VCaP (cell line): Measurements from ENCODE around the gene RABGAP1L.

Experiments used
- H3K27ac ChIP-seq: fragments of 450-650 bp; 2 replicates; pipeline ENCODE4 v1.5.1; 2017
- TF ChIP-seq, protein P1 (sequence below): fragments of 450-650 bp; conservative IDR thresholded peaks from 2 replicates; pipeline ENCODE4 v1.5.1; 2017; ENCODE audit warnings: mild to moderate bottlenecking, moderate library complexity

RABGAP1L gene

DNA sequence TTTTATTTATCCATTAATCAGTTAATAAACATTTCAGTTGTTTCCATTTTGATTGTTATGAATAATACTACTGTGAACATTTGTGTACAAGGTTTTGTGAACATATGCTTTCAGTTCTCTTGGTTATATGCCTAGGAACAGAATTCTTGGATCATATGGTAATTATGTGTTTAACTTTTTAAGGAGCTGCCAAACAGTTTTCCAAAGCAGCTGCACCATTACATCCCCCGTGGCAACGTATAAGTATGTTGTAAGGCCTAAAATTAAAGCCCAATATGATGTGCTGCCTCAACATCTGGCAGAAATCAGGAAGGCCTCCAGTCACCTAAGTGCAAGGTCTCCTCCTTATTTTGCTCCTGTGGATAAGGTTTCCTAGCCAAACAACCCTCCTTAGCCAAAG, 604.9 kb downstream of the RABGAP1L start:
- no peak overlapping the region for H3K27ac ChIP-seq
- TF ChIP-seq, protein P1, sequence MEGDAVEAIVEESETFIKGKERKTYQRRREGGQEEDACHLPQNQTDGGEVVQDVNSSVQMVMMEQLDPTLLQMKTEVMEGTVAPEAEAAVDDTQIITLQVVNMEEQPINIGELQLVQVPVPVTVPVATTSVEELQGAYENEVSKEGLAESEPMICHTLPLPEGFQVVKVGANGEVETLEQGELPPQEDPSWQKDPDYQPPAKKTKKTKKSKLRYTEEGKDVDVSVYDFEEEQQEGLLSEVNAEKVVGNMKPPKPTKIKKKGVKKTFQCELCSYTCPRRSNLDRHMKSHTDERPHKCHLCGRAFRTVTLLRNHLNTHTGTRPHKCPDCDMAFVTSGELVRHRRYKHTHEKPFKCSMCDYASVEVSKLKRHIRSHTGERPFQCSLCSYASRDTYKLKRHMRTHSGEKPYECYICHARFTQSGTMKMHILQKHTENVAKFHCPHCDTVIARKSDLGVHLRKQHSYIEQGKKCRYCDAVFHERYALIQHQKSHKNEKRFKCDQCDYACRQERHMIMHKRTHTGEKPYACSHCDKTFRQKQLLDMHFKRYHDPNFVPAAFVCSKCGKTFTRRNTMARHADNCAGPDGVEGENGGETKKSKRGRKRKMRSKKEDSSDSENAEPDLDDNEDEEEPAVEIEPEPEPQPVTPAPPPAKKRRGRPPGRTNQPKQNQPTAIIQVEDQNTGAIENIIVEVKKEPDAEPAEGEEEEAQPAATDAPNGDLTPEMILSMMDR: no peak

DNA sequence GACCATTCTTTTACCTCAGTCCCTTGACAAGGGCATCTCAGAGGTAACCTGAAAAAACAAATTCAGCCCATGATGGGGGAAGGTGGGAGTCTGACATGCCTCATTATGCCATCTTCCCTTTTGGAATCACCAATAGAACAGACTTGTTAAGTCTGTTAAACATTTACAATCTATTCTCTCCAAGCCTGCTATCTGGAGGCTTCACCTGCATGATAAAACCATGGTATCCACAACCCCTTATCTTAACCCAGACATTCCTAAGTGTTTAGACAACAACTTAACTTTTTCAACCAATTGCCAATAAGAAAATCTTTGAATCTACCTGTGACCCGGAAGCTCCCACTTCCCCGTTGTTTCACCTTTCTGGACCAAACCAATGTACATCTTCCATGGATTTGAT, 607.4 kb downstream of the RABGAP1L start:
- TF ChIP-seq, protein P1: no peak
- H3K27ac ChIP-seq: no peak overlapping the region

DNA sequence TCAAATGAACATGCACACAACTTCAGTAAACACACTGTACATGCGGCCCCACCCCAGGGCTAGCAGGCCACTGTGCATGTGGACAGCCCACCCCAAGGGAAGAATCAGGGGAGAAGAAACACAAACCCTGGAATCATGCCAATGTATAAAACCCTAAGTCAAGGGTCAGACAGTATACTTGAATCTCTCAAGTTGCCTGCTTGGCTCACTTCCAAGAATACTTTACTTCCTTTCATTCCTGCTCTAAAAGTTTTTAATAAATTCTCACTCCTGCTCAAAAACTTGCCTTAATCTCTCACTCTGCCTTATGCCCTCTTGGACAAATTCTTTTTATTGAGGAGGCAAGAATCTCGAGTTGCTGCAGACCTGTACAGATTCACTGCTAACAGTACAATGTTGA, 609.2 kb downstream of the RABGAP1L start:
- H3K27ac ChIP-seq: no peak overlapping the region
- TF ChIP-seq, protein P1: no peak

DNA sequence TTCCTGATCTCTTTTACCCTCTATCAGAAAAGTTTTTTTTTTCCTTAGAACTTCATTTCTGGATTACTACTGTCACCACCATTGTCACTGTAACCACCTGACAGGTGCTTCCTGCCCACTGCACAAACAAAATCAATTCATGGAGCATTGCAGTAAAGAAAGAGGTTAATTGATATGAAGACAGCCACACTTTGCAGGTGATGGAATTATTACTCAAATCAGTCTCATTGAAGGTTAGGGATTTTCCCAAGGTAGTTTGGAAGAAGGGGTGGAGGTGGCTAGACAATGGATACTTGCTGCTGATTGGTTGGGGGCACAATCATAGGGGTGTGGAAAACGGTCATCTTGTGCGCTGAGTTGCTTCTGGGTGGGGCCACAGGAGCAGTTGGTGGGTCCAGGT, 609.6 kb downstream of the RABGAP1L start:
- no peak overlapping the region for H3K27ac ChIP-seq

DNA sequence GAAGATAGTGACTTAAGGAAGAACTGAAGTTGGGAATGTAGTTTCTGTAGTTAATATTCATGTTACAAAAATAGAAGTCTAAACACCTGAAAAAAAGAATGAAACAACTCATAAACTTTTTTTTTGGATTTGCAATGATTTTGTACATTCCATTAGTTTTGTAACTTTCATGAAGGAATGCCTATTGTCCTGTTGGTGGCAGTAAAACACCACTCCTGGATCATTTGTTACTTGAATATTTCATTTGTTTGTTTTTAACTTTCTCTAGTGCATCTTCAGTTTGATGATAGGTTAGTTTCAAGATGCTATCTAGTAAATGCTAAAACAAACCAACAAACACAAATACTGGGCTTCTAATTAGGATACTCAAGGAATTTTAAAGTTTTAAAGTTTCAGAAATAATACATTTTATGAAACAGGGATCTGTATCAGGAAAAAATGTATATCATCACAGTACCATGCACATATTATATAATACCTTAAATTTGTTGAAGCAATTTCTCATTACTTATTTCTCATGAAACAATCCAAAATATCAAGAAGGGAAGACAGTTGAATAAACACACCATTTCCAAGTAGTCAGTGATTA, 610.7 kb downstream of the RABGAP1L start:
- no peak overlapping the region for H3K27ac ChIP-seq
- TF ChIP-seq, protein P1: peak; percentile 91

More for the DNA sequence above, 609.6 kb downstream of the RABGAP1L start:
- TF ChIP-seq, protein P1: no peak

DNA sequence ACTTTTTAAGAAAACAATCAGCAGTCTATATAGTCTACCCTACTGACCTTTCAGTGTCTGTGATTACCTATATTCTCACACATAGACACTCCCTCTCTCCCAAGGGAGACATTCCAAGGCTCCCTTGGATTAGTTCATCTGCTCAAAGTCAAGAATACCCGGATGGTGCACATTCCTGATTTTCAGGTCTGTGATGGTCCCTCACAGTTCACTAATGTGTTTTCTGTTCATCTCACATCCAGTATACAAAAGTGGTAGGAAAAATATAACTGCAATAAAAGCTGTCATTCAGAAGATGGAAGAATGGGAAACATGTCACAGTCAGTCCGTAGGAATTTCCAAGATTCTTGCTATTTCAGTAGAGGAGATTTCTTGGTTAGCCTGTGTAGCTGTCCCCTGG, 616.3 kb downstream of the RABGAP1L start:
- TF ChIP-seq, protein P1: no peak
- no peak overlapping the region for H3K27ac ChIP-seq

DNA sequence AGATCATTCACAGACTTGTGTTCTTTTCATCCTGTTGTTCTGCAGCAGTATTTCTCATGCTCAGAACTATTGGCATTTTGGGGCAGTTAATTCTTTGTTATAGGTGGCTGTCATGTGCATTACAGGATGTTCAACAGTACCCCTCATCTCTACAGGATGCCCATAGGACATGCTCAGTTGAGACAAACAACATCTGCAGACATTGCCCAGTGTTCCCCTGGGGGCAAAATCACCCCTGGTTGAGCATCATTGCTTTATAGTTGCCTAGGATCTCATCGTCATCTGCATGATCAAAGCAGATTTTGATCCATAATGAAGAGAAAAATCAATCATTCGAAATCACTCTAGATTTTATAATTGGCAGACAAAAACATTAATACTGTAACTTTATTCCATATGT, 617.9 kb downstream of the RABGAP1L start:
- TF ChIP-seq, protein P1: no peak

More for the DNA sequence above, 617.9 kb downstream of the RABGAP1L start:
- no peak overlapping the region for H3K27ac ChIP-seq
